Measurements from ENCODE around the gene EMSY.

DNA sequence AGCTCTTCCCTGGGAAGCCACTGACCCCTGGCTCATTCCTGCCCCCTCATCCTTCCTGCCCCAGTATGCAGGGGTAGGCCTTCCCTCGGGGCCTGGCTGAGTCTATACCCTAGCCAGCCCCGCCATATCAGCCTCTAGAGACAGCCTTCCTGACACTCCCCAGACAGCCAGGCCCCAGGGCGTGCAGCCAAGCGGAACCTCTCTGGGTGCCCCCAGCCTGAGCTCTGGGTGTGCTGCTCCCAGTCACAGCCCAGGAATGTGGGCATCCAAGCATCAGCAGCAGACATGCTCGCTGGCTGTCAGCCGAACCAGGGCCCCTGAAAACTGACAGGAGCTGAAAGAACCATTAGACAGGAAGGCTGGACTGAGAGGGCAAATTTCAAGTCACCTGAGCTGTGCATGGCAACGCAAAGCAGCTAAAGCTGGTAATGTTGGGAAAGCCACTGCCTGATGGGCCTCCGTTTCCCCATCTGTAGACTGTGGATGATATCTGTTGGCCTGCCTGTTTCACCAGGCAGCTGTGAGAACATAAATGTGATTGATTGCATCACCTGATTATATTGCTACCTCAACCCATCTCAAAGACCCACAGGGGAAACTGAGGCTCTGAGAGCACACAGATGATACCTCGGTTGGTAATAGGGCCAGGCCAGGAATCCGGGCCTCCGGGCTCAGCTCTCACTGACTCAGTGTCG is 132.6 kb downstream of the EMSY start:
- TF ChIP-seq, protein P1, sequence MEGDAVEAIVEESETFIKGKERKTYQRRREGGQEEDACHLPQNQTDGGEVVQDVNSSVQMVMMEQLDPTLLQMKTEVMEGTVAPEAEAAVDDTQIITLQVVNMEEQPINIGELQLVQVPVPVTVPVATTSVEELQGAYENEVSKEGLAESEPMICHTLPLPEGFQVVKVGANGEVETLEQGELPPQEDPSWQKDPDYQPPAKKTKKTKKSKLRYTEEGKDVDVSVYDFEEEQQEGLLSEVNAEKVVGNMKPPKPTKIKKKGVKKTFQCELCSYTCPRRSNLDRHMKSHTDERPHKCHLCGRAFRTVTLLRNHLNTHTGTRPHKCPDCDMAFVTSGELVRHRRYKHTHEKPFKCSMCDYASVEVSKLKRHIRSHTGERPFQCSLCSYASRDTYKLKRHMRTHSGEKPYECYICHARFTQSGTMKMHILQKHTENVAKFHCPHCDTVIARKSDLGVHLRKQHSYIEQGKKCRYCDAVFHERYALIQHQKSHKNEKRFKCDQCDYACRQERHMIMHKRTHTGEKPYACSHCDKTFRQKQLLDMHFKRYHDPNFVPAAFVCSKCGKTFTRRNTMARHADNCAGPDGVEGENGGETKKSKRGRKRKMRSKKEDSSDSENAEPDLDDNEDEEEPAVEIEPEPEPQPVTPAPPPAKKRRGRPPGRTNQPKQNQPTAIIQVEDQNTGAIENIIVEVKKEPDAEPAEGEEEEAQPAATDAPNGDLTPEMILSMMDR (optimal IDR thresholded peaks at IDR 0.05 in 1 of 3, IDR thresholded peaks at IDR 0.05 in 1 of 3, conservative IDR thresholded peaks at IDR 0.05 in 1 of 3; ENCODE audit: extremely low read depth in 1 of 3, insufficient read depth in 2 of 3, low read length in 3 of 3): no peak
- TF ChIP-seq EZH2 (IDR thresholded peaks at IDR 0.05; ENCODE audit: low read length): no peak

Measured in keratinocyte (primary cell).